GM13976 (cell line): ENCODE measurements around the gene ELK4.

Experiments used
- DNase-seq: peaks from one replicate; pipeline ENCODE4 v3.0.0; 2012; ENCODE audit warnings: low spot score
- CTCF ChIP-seq: IDR thresholded peaks from 2 replicates; pipeline ENCODE4 v1.5.1; 2012; ENCODE audit warnings: borderline replicate concordance, mild to moderate bottlenecking; ENCODE audit not compliant: insufficient read depth; ENCODE audit errors: extremely low read depth, missing control alignments, control extremely low read depth
- in situ Hi-C: fragments of 300-500 bp; cut with MboI; formaldehyde crosslinking; loops from one replicate; pipeline ENCODE4 v1.12.0; 2022; ENCODE audit warnings: low sequenced_read_pairs, mixed read lengths, inconsistent platforms; ENCODE audit not compliant: unreplicated experiment

Gene ELK4

DNA sequence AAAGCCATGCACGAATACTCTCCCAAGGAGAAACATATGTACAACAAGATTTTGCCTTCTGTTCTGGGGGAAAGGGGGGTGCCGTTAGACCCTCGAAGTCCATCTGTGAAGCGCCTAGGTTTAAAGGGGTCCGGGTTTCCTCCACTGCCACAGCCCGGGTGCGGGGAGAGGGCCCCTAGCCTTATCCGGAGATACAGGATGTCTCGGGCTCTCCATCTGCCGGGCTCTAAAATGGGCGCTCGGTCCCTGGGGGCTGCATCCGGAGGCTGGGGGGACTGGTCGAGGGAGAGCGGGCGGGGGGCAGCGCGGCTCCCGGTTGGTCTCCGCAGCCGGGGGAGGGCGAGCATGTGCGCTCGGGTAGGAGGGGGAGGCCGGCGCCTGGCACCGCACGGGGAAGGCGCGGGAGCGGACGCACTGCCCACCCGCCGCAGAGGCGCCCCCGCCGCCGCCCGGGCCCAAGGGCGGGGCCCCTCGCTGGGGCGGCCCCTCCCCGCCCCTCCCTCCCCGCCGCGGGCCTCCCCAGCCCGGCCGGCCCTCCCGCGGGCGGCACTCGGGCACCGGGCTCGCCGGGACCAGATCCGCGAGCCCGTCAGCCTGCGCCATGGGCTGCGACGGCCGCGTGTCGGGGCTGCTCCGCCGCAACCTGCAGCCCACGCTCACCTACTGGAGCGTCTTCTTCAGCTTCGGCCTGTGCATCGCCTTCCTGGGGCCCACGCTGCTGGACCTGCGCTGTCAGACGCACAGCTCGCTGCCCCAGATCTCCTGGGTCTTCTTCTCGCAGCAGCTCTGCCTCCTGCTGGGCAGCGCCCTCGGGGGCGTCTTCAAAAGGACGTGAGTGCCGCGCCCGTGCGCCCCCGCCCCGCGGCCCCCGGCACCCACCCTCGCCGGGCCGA lies 63.1 kb downstream of the ELK4 start:
- in situ Hi-C loops: no loop called here
- no peak for DNase-seq
- TF ChIP-seq CTCF: no peak

GRCh38 chr1:205568135-205568468 lies 63.7 kb downstream of the ELK4 start:
- DNase-seq: peak; percentile 2
- in situ Hi-C loops: no loop called here
- no peak for TF ChIP-seq CTCF

- TF ChIP-seq CTCF: no peak
Observed at GRCh38 chr1:205567716-205568115, 64.1 kb downstream of the ELK4 start.

DNA sequence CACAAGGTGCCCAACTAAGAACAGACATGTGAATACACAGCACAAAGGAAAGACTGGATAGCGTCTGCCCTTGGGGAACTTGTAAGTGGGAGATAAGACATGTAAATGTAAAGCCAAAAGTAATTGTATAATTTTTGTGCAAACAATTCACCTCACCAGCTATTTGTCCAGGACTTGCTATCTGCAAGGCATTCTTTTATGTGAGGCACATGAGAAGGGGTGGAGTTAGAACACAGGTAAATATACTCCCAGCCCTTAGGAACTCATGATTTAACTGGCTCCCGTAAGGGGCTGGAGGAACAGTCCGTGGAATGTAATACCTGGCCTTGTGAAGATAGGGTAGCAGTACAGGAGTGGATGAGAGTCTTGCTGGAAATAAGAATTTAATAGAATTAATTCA lies 66.0 kb downstream of the ELK4 start:
- no peak for DNase-seq

More at GRCh38 chr1:205567716-205568115, 64.1 kb downstream of the ELK4 start:
- in situ Hi-C loops: no loop called here
- no peak for DNase-seq

GRCh38 chr1:205563927-205564441 lies 67.8 kb downstream of the ELK4 start:
- TF ChIP-seq CTCF: no peak
- in situ Hi-C loops: no loop called here
- no peak for DNase-seq

More for the DNA sequence above, 66.0 kb downstream of the ELK4 start:
- no peak for TF ChIP-seq CTCF
- in situ Hi-C loops: no loop called here

DNA sequence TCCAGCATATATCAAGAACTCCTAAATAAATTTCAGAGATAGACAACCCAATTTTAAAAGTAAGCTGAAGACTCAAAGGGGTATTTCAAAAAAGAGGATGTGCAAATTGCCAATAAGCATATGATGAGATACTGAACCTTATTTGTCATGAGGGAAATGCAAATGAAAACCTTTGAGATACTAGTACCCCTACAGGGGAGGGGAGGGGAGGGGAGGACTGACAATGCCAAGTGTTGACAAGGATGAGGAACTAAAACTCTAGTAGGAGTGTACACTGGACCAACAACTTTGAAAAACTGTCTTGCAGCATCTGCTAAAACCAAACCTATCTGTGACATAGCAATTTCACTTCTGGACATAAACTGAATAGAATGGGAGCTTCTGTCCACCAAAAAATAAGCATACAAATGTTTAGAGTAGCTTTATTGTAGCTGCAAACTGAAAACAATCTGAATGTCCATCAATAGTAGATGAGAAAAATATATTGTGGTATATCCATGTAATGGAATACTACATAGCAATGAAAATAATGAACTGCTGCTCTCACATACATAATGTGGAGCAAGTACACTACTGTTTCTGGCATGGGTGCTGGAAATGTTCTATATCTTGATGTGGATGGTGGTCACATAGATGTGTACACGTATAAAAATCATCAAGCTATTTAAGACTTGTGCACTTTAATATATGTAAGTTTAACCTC lies 70.2 kb downstream of the ELK4 start:
- TF ChIP-seq CTCF: no peak
- in situ Hi-C loops: no loop called here

More for the DNA sequence above, 70.2 kb downstream of the ELK4 start:
- no peak for DNase-seq
